NB4 (cell line): Measurements from ENCODE around the gene ZNF236.

Experiments used
- DNase-seq: peaks from one replicate; pipeline ENCODE4 v3.0.0; 2010; ENCODE audit warnings: low read depth
- H3K4me3 ChIP-seq: one replicate; pipeline ENCODE4 v1.5.1; 2011; ENCODE audit warnings: mild to moderate bottlenecking, low read depth, low read length, moderate library complexity
- CTCF ChIP-seq: IDR thresholded peaks from one replicate; pipeline ENCODE4 v1.5.1; 2012; ENCODE audit warnings: low read depth, low read length
- MYC ChIP-seq: IDR thresholded peaks from 2 replicates; pipeline ENCODE4 v1.6.1; 2011; ENCODE audit warnings: low read depth, low read length
- POLR2A ChIP-seq: IDR thresholded peaks from 2 replicates; pipeline ENCODE4 v1.6.1; 2011; ENCODE audit warnings: mild to moderate bottlenecking; ENCODE audit not compliant: insufficient read length; ENCODE audit errors: extremely low read depth
- TF ChIP-seq, protein P1 (sequence below): IDR thresholded peaks from 2 replicates; pipeline ENCODE4 v1.6.1; 2011; ENCODE audit warnings: low read depth, low read length

Gene ZNF236

GRCh38 chr18:76911440-76911839, 89.1 kb downstream of the ZNF236 start:
- no peak for TF ChIP-seq MYC
- no peak for DNase-seq

GRCh38 chr18:76913583-76913982, 91.2 kb downstream of the ZNF236 start:
- TF ChIP-seq MYC (no peak), CTCF (no peak), POLR2A (no peak)
- TF ChIP-seq, protein P1, sequence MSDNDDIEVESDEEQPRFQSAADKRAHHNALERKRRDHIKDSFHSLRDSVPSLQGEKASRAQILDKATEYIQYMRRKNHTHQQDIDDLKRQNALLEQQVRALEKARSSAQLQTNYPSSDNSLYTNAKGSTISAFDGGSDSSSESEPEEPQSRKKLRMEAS = no peak
- no peak for DNase-seq
- no peak overlapping the region for H3K4me3 ChIP-seq

More at GRCh38 chr18:76911440-76911839, 89.1 kb downstream of the ZNF236 start:
- no peak overlapping the region for H3K4me3 ChIP-seq

DNA sequence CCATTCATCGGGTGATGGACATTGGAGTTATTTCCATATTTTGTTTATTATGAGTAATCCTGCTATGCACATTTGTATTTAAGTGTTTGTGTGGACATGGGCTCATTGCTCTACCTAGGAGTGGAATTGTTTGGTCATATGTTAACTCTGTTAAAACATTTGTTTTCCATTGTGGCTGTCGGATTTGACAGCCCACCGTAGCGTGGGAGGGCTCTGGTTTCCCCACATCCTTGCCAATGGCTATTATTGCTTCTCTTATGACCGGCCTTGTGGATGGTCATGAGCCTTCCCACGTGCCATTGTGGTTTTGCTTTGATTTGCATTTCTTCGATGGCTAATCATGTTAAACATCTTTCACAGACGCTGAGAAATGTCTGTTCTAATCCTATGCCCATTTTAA, 92.0 kb downstream of the ZNF236 start:
- DNase-seq = no peak
- H3K4me3 ChIP-seq = no peak overlapping the region
- TF ChIP-seq POLR2A = no peak
- TF ChIP-seq MYC = no peak
- TF ChIP-seq, protein P1 = no peak
- TF ChIP-seq CTCF = no peak

DNA sequence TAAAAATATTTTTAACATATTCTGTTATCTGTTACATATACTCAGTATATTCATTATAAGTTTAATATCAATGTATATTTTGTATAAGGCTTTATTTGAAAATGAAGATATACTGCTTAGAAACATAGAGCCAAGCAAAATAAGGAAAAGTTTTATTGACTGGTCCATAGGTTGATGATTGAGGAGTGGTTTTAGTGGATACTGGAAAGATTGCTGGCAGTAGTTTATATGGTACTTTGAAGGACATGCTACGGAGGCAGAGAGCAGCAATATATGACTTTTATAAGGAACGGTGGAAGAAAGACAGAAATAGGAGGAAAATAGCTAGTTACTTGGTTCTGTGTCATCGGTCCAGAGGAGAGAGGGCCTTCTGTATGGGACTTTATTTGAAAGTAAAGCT, 92.4 kb downstream of the ZNF236 start:
- TF ChIP-seq, protein P1 = no peak
- TF ChIP-seq CTCF (no peak), POLR2A (no peak), MYC (no peak)

GRCh38 chr18:76915456-76915855, 93.1 kb downstream of the ZNF236 start:
- no peak overlapping the region for H3K4me3 ChIP-seq
- DNase-seq = no peak
- TF ChIP-seq, protein P1 = no peak
- no peak for TF ChIP-seq CTCF
- TF ChIP-seq POLR2A = no peak
- no peak for TF ChIP-seq MYC

More for the DNA sequence above, 92.4 kb downstream of the ZNF236 start:
- DNase-seq = no peak
- H3K4me3 ChIP-seq = no peak overlapping the region

DNA sequence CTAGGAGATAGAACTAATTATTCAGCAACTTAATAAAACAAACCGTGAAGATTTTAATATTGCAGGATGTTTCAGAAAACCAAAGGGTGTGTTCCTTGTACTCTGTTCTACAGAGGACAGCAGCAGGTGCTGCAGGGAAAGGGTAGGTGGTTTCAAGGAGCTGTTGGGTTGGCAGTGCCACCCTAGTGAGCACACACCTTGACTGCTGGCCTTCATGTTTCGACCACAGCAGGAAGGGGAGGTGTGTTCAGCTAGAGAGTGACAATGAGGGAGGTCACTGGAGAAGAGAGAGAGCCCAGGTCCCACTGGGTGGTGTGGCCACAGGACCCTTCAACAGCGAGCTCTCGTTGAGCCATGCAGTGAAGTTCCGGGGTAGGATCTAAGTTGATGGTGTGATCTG, 98.6 kb downstream of the ZNF236 start:
- TF ChIP-seq POLR2A = no peak
- TF ChIP-seq, protein P1 = no peak
- no peak for TF ChIP-seq MYC
- TF ChIP-seq CTCF = no peak
- DNase-seq = no peak
- H3K4me3 ChIP-seq = no peak overlapping the region
